HEK293 (cell line): ENCODE results near the gene GRK5.

Experiments used
- CTCF ChIA-PET: fragments of 350-600 bp; formaldehyde crosslinking; extraction: SDS; loops from one replicate; lab custom pipeline; 2021; ENCODE audit warnings: antibody characterized with exemption; lab: Yijun Ruan, JAX
- POLR2A ChIA-PET: fragments of 300-600 bp; formaldehyde crosslinking; extraction: SDS; loops from one replicate; lab custom pipeline; 2020; ENCODE audit warnings: antibody characterized with exemption, inconsistent platforms; lab: Yijun Ruan, JAX
- H3K27ac ChIP-seq: fragments of 200-500 bp; sonication (Bioruptor generic); 2 replicates; pipeline ENCODE4 v1.5.1; 2014; ENCODE audit warnings: low read depth, low read length, control low read depth, inconsistent platforms; ENCODE audit errors: extremely low read depth
- H3K36me3 ChIP-seq, 2 experiments: fragments of 200-500 bp in 1 of 2; sonication (Bioruptor generic) in 1 of 2; 1 replicate in 1 of 2; 2 replicates in 1 of 2; pipeline ENCODE4 v1.5.1; 2014 to 2017; ENCODE audit warnings: inconsistent platforms in 2 of 2, low read length in 2 of 2; ENCODE audit not compliant: control insufficient read depth in 2 of 2, insufficient read depth in 1 of 2
- H3K4me1 ChIP-seq: fragments of 200-500 bp; sonication (Bioruptor generic); 2 replicates; pipeline ENCODE4 v1.5.1; 2014; ENCODE audit warnings: mild to moderate bottlenecking, low read length, inconsistent platforms; ENCODE audit not compliant: control insufficient read depth, insufficient read depth
- H3K4me3 ChIP-seq: 2 replicates; pipeline ENCODE4 v1.5.1; 2011; ENCODE audit warnings: low read depth, mild to moderate bottlenecking, control low read depth, low read length, moderate library complexity
- H3K9me3 ChIP-seq: fragments of 200-500 bp; sonication (Bioruptor generic); 2 replicates; pipeline ENCODE4 v1.5.1; 2014; ENCODE audit warnings: low read depth, low read length, inconsistent platforms; ENCODE audit not compliant: control insufficient read depth, insufficient read depth
- EGR2 ChIP-seq: fragments of 450-650 bp; formaldehyde crosslinking; IDR thresholded peaks from 2 replicates; pipeline ENCODE4 v1.5.1; 2016; ENCODE audit warnings: low read depth, missing biosample characterization, missing genetic modification characterization
- GLI2 ChIP-seq: fragments of 450-650 bp; formaldehyde crosslinking; IDR thresholded peaks from 2 replicates; pipeline ENCODE4; 2017; ENCODE audit warnings: missing biosample characterization, missing genetic modification characterization, low read depth, borderline replicate concordance
- HOXA7 ChIP-seq: sonication (generic); formaldehyde crosslinking; IDR thresholded peaks from 2 replicates; pipeline ENCODE4 v1.8.1; 2022; ENCODE audit warnings: missing genetic modification reagents, borderline replicate concordance
- SALL2 ChIP-seq: fragments of 450-650 bp; formaldehyde crosslinking; IDR thresholded peaks from 2 replicates; pipeline ENCODE4 v1.5.0; 2017; ENCODE audit warnings: missing biosample characterization, mild to moderate bottlenecking, missing genetic modification characterization, borderline replicate concordance
- SCRT1 ChIP-seq: fragments of 450-650 bp; formaldehyde crosslinking; IDR thresholded peaks from 2 replicates; pipeline ENCODE4 v1.5.1; 2016; ENCODE audit warnings: missing biosample characterization, missing genetic modification characterization, borderline replicate concordance
- SCRT2 ChIP-seq: fragments of 450-650 bp; formaldehyde crosslinking; IDR thresholded peaks from 2 replicates; pipeline ENCODE4 v1.5.1; 2016; ENCODE audit warnings: missing biosample characterization, missing genetic modification characterization
- ZBTB48 ChIP-seq: fragments of 450-650 bp; formaldehyde crosslinking; IDR thresholded peaks from 2 replicates; pipeline ENCODE4 v1.5.1; 2016; ENCODE audit warnings: missing biosample characterization, missing genetic modification characterization
- ZFHX2 ChIP-seq: fragments of 450-650 bp; formaldehyde crosslinking; conservative IDR thresholded peaks from 2 replicates; pipeline ENCODE4 v1.5.1; 2016; ENCODE audit warnings: missing biosample characterization, missing genetic modification characterization
- ZNF354C ChIP-seq: fragments of 450-650 bp; formaldehyde crosslinking; IDR thresholded peaks from 2 replicates; pipeline ENCODE4 v1.5.1; 2016; ENCODE audit warnings: missing biosample characterization, missing genetic modification characterization, low read depth, borderline replicate concordance
- ZNF366 ChIP-seq: fragments of 450-650 bp; formaldehyde crosslinking; conservative IDR thresholded peaks from 2 replicates; pipeline ENCODE4 v1.5.1; 2016; ENCODE audit warnings: missing biosample characterization, missing genetic modification characterization
- ZNF37A ChIP-seq: fragments of 450-650 bp; IDR thresholded peaks from 2 replicates; pipeline ENCODE4 v1.5.1; 2018; ENCODE audit warnings: missing biosample characterization, missing genetic modification characterization
- ZNF394 ChIP-seq: fragments of 450-650 bp; formaldehyde crosslinking; IDR thresholded peaks from 2 replicates; pipeline ENCODE4 v1.5.1; 2016; ENCODE audit warnings: missing biosample characterization, missing genetic modification characterization, mild to moderate bottlenecking, moderate library complexity, borderline replicate concordance
- ZNF548 ChIP-seq: fragments of 450-650 bp; formaldehyde crosslinking; IDR thresholded peaks from 2 replicates; pipeline ENCODE4 v1.5.1; 2016; ENCODE audit warnings: missing biosample characterization, missing genetic modification characterization
- ZNF692 ChIP-seq: fragments of 450-650 bp; formaldehyde crosslinking; IDR thresholded peaks from 2 replicates; pipeline ENCODE4 v1.5.1; 2016; ENCODE audit warnings: missing biosample characterization, missing genetic modification characterization
- ZNF785 ChIP-seq: fragments of 450-650 bp; formaldehyde crosslinking; IDR thresholded peaks from 2 replicates; pipeline ENCODE4 v1.5.1; 2016; ENCODE audit warnings: missing biosample characterization, missing genetic modification characterization
- ZNF830 ChIP-seq: fragments of 450-650 bp; IDR thresholded peaks from 2 replicates; pipeline ENCODE4 v1.5.0; 2018; ENCODE audit warnings: missing biosample characterization, missing genetic modification characterization, low read depth, mild to moderate bottlenecking, moderate library complexity
- ZNF843 ChIP-seq: fragments of 450-650 bp; formaldehyde crosslinking; IDR thresholded peaks from 2 replicates; pipeline ENCODE4 v1.5.1; 2016; ENCODE audit warnings: missing biosample characterization, missing genetic modification characterization
- TF ChIP-seq, protein P1 (sequence below): IDR thresholded peaks from 2 replicates; pipeline ENCODE4 v1.6.1; 2011; ENCODE audit warnings: mild to moderate bottlenecking, low read depth, low read length, borderline replicate concordance
- TF ChIP-seq, protein P2 (sequence below): fragments of 450-650 bp; formaldehyde crosslinking; IDR thresholded peaks from 2 replicates; pipeline ENCODE4 v1.5.1; 2016; ENCODE audit warnings: missing biosample characterization, missing genetic modification characterization

The GRK5 gene

GRCh38 chr10:119442758-119443060, 235.3 kb downstream of the GRK5 start:
- Histone ChIP-seq H3K4me3 (no peak overlapping the region), H3K27ac (no peak overlapping the region), H3K36me3 (no peaks in the 10 kb centered on the region), H3K9me3 (no peaks in the 10 kb centered on the region), H3K4me1 (no peaks in the 10 kb centered on the region)
- CTCF ChIA-PET, result interaction anchor here (0.5 to 6.9 kb wide), 6 partner anchors 93 to 300 kb away, joined by 3 to 64 read pairs (median 3); no protein-coding TSS in a partner anchor
- TF ChIP-seq ZNF354C (tag by site-specific recombination) (no peak), SCRT1 (tag by site-specific recombination) (peak; percentile 86), ZFHX2 (tag by site-specific recombination) (0 out of 2 replicates have a peak, but pooled peaks have one; percentile 15), ZNF366 (tag by site-specific recombination) (peak; percentile 50; the same call in 1 of the 2 replicates), ZNF843 (tag by site-specific recombination) (no peak), EGR2 (tag by site-specific recombination) (peak; percentile 61; the same call in 1 of the 2 replicates), SCRT2 (peak; percentile 87)
- POLR2A ChIA-PET, result no interaction called here

DNA sequence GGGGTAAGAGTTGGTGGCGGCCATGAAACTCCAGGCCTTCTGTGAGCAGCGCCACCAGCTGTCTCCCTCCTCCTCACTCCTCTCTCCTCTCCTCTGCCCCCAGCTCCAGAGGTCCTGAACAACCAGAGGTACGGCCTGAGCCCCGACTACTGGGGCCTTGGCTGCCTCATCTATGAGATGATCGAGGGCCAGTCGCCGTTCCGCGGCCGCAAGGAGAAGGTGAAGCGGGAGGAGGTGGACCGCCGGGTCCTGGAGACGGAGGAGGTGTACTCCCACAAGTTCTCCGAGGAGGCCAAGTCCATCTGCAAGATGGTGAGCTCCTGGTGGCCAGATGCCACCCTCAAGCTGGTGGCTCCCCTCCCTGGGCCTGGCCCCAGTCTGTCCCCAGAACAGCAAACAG, 236.1 kb downstream of the GRK5 start:
- TF ChIP-seq ZNF830 (no peak), SALL2 (no peak), ZNF692 (tag by site-specific recombination) (no peak), ZNF548 (tag by site-specific recombination) (no peak), ZNF37A (tag by site-specific recombination) (no peak), ZNF394 (tag by site-specific recombination) (no peak), ZNF785 (tag by site-specific recombination) (no peak), HOXA7 (CRISPR knock-in tag) (no peak), ZBTB48 (tag by site-specific recombination) (no peak), GLI2 (tag by site-specific recombination) (no peak)
- TF ChIP-seq, protein P1, sequence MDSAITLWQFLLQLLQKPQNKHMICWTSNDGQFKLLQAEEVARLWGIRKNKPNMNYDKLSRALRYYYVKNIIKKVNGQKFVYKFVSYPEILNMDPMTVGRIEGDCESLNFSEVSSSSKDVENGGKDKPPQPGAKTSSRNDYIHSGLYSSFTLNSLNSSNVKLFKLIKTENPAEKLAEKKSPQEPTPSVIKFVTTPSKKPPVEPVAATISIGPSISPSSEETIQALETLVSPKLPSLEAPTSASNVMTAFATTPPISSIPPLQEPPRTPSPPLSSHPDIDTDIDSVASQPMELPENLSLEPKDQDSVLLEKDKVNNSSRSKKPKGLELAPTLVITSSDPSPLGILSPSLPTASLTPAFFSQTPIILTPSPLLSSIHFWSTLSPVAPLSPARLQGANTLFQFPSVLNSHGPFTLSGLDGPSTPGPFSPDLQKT, result no peak
- TF ChIP-seq, protein P2, sequence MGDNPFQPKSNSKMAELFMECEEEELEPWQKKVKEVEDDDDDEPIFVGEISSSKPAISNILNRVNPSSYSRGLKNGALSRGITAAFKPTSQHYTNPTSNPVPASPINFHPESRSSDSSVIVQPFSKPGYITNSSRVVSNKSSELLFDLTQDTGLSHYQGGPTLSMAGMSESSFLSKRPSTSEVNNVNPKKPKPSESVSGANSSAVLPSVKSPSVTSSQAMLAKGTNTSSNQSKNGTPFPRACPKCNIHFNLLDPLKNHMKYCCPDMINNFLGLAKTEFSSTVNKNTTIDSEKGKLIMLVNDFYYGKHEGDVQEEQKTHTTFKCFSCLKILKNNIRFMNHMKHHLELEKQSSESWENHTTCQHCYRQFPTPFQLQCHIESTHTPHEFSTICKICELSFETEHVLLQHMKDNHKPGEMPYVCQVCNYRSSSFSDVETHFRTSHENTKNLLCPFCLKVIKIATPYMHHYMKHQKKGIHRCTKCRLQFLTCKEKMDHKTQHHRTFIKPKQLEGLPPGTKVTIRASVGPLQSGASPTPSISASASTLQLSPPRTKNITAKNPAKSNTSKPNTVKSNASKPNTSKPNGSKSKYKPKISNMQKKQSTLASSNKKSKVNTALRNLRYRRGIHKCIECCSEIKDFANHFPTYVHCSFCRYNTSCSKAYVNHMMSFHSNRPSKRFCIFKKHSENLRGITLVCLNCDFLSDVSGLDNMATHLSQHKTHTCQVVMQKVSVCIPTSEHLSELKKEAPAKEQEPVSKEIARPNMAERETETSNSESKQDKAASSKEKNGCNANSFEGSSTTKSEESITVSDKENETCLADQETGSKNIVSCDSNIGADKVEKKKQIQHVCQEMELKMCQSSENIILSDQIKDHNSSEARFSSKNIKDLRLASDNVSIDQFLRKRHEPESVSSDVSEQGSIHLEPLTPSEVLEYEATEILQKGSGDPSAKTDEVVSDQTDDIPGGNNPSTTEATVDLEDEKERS (tag by site-specific recombination), result no peak
- TF ChIP-seq, all 188 proteins: peak for 0
- H3K9me3 ChIP-seq, result no peaks in the 10 kb centered on the region
- H3K27ac ChIP-seq, result no peak overlapping the region
- POLR2A ChIA-PET, result no interaction called here
- no peak overlapping the region for H3K4me3 ChIP-seq
- CTCF ChIA-PET, result interaction anchor here (0.5 to 6.9 kb wide), 9 partner anchors 12 to 300 kb away, joined by 3 to 64 read pairs (median 5); no protein-coding TSS in a partner anchor
- H3K36me3 ChIP-seq, result no peaks in the 10 kb centered on the region
- H3K4me1 ChIP-seq, result no peaks in the 10 kb centered on the region
